K562 (cell line): Measurements from ENCODE around the gene FBXL12. TPM values are rescaled to one million over a fixed set of nuclear protein-coding genes. Genes with fewer than 3 reads are reported as not detected.

Source experiments
- BRD9 ChIP-seq: fragments of 450-650 bp; IDR thresholded peaks from 2 replicates; pipeline ENCODE4 v1.6.1; 2018; ENCODE audit warnings: low read depth; ENCODE audit not compliant: partially characterized antibody
- EZH2 ChIP-seq: IDR thresholded peaks from 2 replicates; pipeline ENCODE4 v1.6.1; 2012; ENCODE audit warnings: low read depth, mild to moderate bottlenecking, inconsistent platforms, low read length, borderline replicate concordance
- FOXJ3 ChIP-seq: sonication (generic); formaldehyde crosslinking; IDR thresholded peaks from 2 replicates; pipeline ENCODE4 v1.4.0; 2020; ENCODE audit warnings: mild to moderate bottlenecking, missing genetic modification reagents
- RFX5 ChIP-seq: IDR thresholded peaks from 2 replicates; pipeline ENCODE4 v1.6.1; 2011; ENCODE audit warnings: low read depth, mild to moderate bottlenecking, improper control_type of control experiment, low read length
- SFPQ ChIP-seq: fragments of 200-400 bp; formaldehyde crosslinking; IDR thresholded peaks from 2 replicates; pipeline ENCODE4 v1.6.1; 2017; ENCODE audit warnings: mild to moderate bottlenecking, low read depth, low read length, moderate library complexity
- polyA plus RNA-seq, 8 experiments: library from polyadenylated mRNA; depleted of rRNA in 4 of 8; stranded (reverse) in 5 of 8; unstranded in 3 of 8; fragments of >200 nt; fragmentation: Nextera tagmentation in 2 of 8; fragmentation: Illumina TruSeq in 1 of 8; extraction: Ambion mirVana in 2 of 8; extraction: Trizol in 1 of 8; gene quantifications; 2 replicates each; pipeline versions ENCODE4 v1.2.1 to v1.2.3, GENCODE V29; 2011 to 2014; ENCODE audit warnings: inconsistent platforms in 1 of 8, missing spikeins in 1 of 8
- total RNA-seq, 7 experiments: library from RNA; depleted of rRNA in 6 of 7; stranded (reverse); fragments of >200 nt in 6 of 7; fragmentation: Illumina TruSeq in 2 of 7; extraction: Trizol in 2 of 7; gene quantifications; 2 replicates each; pipeline versions ENCODE4 v1.2.1 to v1.2.3, GENCODE V29; 2011 to 2021; ENCODE audit warnings: low replicate concordance in 1 of 7
- TF ChIP-seq, protein P1 (sequence below): sonication (generic); formaldehyde crosslinking; IDR thresholded peaks from 2 replicates; pipeline ENCODE4 v1.9.0; 2022; ENCODE audit warnings: mild to moderate bottlenecking, missing genetic modification reagents
- TF ChIP-seq, protein P2 (sequence below): fragments of 450-650 bp; IDR thresholded peaks from 2 replicates; pipeline ENCODE4 v1.6.1; 2014; ENCODE audit warnings: low read depth, mild to moderate bottlenecking, moderate library complexity, borderline replicate concordance
- TF ChIP-seq, protein P3 (sequence below): sonication (generic); formaldehyde crosslinking; IDR thresholded peaks from 2 replicates; pipeline ENCODE4 v1.8.0; 2022; ENCODE audit warnings: mild to moderate bottlenecking, low read depth, missing genetic modification reagents

Gene FBXL12
- total and polyA plus RNA-seq, 9 of the 15 experiments (the other 6 are each of a cell fraction or from before 2014, with no cell fraction given) = 2.7 to 40.5 (median 26.5) TPM

GRCh38 chr19:9797871-9798270, 21.0 kb downstream of the FBXL12 start (continued):
- TF ChIP-seq, protein P1, sequence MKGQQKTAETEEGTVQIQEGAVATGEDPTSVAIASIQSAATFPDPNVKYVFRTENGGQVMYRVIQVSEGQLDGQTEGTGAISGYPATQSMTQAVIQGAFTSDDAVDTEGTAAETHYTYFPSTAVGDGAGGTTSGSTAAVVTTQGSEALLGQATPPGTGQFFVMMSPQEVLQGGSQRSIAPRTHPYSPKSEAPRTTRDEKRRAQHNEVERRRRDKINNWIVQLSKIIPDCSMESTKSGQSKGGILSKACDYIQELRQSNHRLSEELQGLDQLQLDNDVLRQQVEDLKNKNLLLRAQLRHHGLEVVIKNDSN (CRISPR knock-in tag) = no peak
- TF ChIP-seq, protein P2, sequence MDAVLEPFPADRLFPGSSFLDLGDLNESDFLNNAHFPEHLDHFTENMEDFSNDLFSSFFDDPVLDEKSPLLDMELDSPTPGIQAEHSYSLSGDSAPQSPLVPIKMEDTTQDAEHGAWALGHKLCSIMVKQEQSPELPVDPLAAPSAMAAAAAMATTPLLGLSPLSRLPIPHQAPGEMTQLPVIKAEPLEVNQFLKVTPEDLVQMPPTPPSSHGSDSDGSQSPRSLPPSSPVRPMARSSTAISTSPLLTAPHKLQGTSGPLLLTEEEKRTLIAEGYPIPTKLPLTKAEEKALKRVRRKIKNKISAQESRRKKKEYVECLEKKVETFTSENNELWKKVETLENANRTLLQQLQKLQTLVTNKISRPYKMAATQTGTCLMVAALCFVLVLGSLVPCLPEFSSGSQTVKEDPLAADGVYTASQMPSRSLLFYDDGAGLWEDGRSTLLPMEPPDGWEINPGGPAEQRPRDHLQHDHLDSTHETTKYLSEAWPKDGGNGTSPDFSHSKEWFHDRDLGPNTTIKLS = no peak
- TF ChIP-seq FOXJ3 (CRISPR knock-in tag) (no peak), RFX5 (no peak), EZH2 (no peak), BRD9 (no peak), SFPQ (no peak)
- TF ChIP-seq, protein P3, sequence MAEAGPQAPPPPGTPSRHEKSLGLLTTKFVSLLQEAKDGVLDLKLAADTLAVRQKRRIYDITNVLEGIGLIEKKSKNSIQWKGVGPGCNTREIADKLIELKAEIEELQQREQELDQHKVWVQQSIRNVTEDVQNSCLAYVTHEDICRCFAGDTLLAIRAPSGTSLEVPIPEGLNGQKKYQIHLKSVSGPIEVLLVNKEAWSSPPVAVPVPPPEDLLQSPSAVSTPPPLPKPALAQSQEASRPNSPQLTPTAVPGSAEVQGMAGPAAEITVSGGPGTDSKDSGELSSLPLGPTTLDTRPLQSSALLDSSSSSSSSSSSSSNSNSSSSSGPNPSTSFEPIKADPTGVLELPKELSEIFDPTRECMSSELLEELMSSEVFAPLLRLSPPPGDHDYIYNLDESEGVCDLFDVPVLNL (CRISPR knock-in tag) = no peak
- TF ChIP-seq, all 486 proteins: peak for 0
